ENCODE measurements around the gene NR2C1.
A peak's percentile ranks its signal among the peaks of the same experiment; 100 is the strongest.

The NR2C1 gene

GRCh38 chr12:95072900-95073697 lies at the start of gene NR2C1:
Gene NR2C1 (minus strand): TSS chr12:95073618. CDS start chr12:95067384, 6,234 bp downstream.
- Histone ChIP-seq H3K4me1 (ENCODE audit: insufficient read depth, low read length) (peaks cover 3% of the 10 kb centered on the region; the same call in 1 of the 2 replicates), H3K4me3 (ENCODE audit: low read length) (peak within 1 kb of the TSS; percentile 99), H3K36me3 (ENCODE audit: insufficient read depth, low read depth, low read length) (peaks cover 10% of the 10 kb centered on the region; the same call in 1 of the 2 replicates), H3K27ac (ENCODE audit: low read length) (peak within 1 kb of the TSS; percentile 89), H3K9ac (ENCODE audit: low read depth, low read length) (peak within 1 kb of the TSS; percentile 96), H3K27me3 (ENCODE audit: insufficient read depth, low read length) (no peaks in the 10 kb centered on the region), H3K9me3 (ENCODE audit: insufficient read depth, low read depth, low read length) (no peaks in the 10 kb centered on the region)

GRCh38 chr12:95118788-95119179 lies 45.4 kb upstream of the NR2C1 start:
- Histone ChIP-seq H3K4me1 (ENCODE audit: insufficient read depth, low read length) (peaks cover 19% of the 10 kb centered on the region; the same call in 1 of the 2 replicates), H3K9ac (ENCODE audit: low read depth, low read length) (no peak overlapping the region), H3K36me3 (ENCODE audit: insufficient read depth, low read depth, low read length) (peaks cover 2% of the 10 kb centered on the region; the same call in 1 of the 2 replicates), H3K4me3 (ENCODE audit: low read length) (no peak overlapping the region), H3K27me3 (ENCODE audit: insufficient read depth, low read length) (no peaks in the 10 kb centered on the region), H3K27ac (ENCODE audit: low read length) (no peak overlapping the region), H3K9me3 (ENCODE audit: insufficient read depth, low read depth, low read length) (no peaks in the 10 kb centered on the region)

DNA sequence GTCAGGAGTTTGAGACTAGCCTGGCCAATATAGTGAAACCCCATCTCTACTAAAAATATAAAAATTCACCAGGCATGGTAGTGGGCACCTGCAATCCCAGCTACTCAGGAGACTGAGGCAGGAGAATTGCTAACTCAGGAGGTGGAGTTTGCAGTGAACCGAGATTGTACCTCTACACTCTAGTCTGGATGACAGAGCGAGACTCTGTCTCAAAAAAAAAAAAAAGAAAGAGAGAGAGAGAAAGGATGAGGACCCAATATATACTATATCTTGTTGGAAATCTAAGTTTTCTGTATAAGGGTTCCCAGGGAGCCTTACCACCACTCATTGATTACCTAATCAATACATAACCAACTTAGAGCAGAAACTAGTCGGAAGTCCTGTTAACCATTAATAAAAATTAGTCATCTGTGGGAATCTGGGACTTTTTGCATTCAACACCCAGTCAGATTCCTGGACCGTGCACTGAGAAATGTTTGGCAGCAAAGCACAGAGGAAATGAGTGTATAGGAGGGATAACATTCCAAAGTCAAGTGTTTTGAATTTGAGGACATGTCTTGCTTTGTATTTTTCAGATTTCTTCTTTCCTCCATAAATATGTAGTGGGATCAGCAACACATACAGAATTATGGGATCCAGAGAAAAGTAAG lies 44.8 kb upstream of the NR2C1 start:
- H3K9ac ChIP-seq (ENCODE audit: low read depth, low read length): no peak overlapping the region
- peaks cover 6% of the 10 kb centered on the region; the same call in 1 of the 2 replicates for H3K36me3 ChIP-seq (ENCODE audit: insufficient read depth, low read depth, low read length)
- H3K4me1 ChIP-seq (ENCODE audit: insufficient read depth, low read length): peaks cover 19% of the 10 kb centered on the region; the same call in 1 of the 2 replicates
- H3K9me3 ChIP-seq (ENCODE audit: insufficient read depth, low read depth, low read length): no peaks in the 10 kb centered on the region
- H3K27me3 ChIP-seq (ENCODE audit: insufficient read depth, low read length): no peaks in the 10 kb centered on the region
- H3K27ac ChIP-seq (ENCODE audit: low read length): no peak overlapping the region
- H3K4me3 ChIP-seq (ENCODE audit: low read length): no peak overlapping the region

- Histone ChIP-seq H3K9me3 (ENCODE audit: insufficient read depth, low read depth, low read length) (no peaks in the 10 kb centered on the region), H3K4me1 (ENCODE audit: insufficient read depth, low read length) (peaks cover 19% of the 10 kb centered on the region; the same call in 1 of the 2 replicates), H3K4me3 (ENCODE audit: low read length) (no peak overlapping the region), H3K27me3 (ENCODE audit: insufficient read depth, low read length) (no peaks in the 10 kb centered on the region), H3K27ac (ENCODE audit: low read length) (no peak overlapping the region), H3K9ac (ENCODE audit: low read depth, low read length) (peak overlapping the region; percentile 5; the same call in 1 of the 2 replicates), H3K36me3 (ENCODE audit: insufficient read depth, low read depth, low read length) (peaks cover 15% of the 10 kb centered on the region)
These were observed 43.8 kb upstream of the NR2C1 start for GRCh38 chr12:95117178-95117599.

GRCh38 chr12:95116773-95117172 lies 43.4 kb upstream of the NR2C1 start:
- Histone ChIP-seq H3K27ac (ENCODE audit: low read length) (peak overlapping the region; percentile 43), H3K4me3 (ENCODE audit: low read length) (no peak overlapping the region), H3K9me3 (ENCODE audit: insufficient read depth, low read depth, low read length) (no peaks in the 10 kb centered on the region), H3K9ac (ENCODE audit: low read depth, low read length) (peak overlapping the region; percentile 5; the same call in 1 of the 2 replicates), H3K4me1 (ENCODE audit: insufficient read depth, low read length) (peaks cover 19% of the 10 kb centered on the region; the same call in 1 of the 2 replicates), H3K36me3 (ENCODE audit: insufficient read depth, low read depth, low read length) (peaks cover 16% of the 10 kb centered on the region), H3K27me3 (ENCODE audit: insufficient read depth, low read length) (no peaks in the 10 kb centered on the region)

GRCh38 chr12:95116341-95116740 lies 42.9 kb upstream of the NR2C1 start:
- Histone ChIP-seq H3K4me1 (ENCODE audit: insufficient read depth, low read length) (peaks cover 19% of the 10 kb centered on the region; the same call in 1 of the 2 replicates), H3K27ac (ENCODE audit: low read length) (peak overlapping the region; percentile 43), H3K4me3 (ENCODE audit: low read length) (no peak overlapping the region), H3K9me3 (ENCODE audit: insufficient read depth, low read depth, low read length) (no peaks in the 10 kb centered on the region), H3K27me3 (ENCODE audit: insufficient read depth, low read length) (no peaks in the 10 kb centered on the region), H3K9ac (ENCODE audit: low read depth, low read length) (peak overlapping the region; percentile 5; the same call in 1 of the 2 replicates), H3K36me3 (ENCODE audit: insufficient read depth, low read depth, low read length) (peaks cover 20% of the 10 kb centered on the region)

DNA sequence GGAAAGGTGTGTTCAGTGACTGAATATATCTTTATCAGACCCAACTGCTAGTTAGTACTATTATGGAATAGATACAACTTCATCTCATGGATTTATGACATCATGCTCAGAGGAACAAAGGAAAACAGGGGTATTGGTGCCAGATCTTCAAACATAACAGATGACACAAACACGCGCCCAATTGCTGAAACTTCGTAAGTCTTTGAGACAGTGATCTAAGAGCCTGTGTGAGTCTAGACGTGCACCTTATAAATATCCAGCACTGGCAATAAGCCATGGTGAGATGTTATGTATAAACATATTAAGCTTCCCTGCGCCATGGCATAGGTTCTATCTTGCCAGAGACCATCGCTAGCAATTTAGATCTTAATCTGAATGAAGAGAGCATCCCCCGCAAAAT lies 42.2 kb upstream of the NR2C1 start:
- H3K9me3 ChIP-seq (ENCODE audit: insufficient read depth, low read depth, low read length): no peaks in the 10 kb centered on the region
- H3K36me3 ChIP-seq (ENCODE audit: insufficient read depth, low read depth, low read length): peaks cover 27% of the 10 kb centered on the region
- peaks cover 19% of the 10 kb centered on the region; the same call in 1 of the 2 replicates for H3K4me1 ChIP-seq (ENCODE audit: insufficient read depth, low read length)
- H3K27ac ChIP-seq (ENCODE audit: low read length): no peak overlapping the region
- H3K4me3 ChIP-seq (ENCODE audit: low read length): no peak overlapping the region
- H3K27me3 ChIP-seq (ENCODE audit: insufficient read depth, low read length): no peaks in the 10 kb centered on the region
- H3K9ac ChIP-seq (ENCODE audit: low read depth, low read length): peak overlapping the region; percentile 5

DNA sequence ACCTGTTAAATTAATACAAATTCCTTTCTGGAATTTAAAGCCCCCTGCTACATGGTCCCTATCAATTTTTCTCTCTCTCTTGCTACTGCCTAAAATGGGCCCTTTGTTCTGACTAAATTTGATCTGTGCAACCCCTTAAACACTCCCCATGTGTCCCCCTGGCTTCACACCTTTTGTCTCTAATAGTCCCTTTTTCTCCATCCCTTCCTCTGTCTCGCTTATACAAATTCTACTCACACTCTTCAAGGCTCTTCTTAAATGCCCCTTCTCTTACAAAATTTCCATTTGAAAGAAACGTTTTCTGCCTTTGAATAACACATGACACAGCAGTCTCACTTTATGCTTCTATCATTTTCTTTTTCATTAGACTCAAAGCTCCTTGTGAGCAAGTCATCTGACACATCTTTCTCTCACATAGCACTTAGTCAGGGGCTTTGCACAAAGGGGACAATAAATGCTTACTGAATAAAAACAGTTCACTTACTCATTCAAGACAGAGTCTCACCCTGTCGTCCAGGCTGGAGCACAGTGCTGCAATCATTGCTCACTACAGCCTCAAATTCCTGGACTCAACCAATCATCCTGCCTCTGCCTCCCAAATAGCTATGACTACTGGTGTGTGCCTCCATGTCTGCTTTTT lies 41.5 kb upstream of the NR2C1 start:
- Histone ChIP-seq H3K4me1 (ENCODE audit: insufficient read depth, low read length) (peaks cover 19% of the 10 kb centered on the region; the same call in 1 of the 2 replicates), H3K27me3 (ENCODE audit: insufficient read depth, low read length) (no peaks in the 10 kb centered on the region), H3K4me3 (ENCODE audit: low read length) (no peak overlapping the region), H3K9ac (ENCODE audit: low read depth, low read length) (peak overlapping the region; percentile 16; the same call in 1 of the 2 replicates), H3K9me3 (ENCODE audit: insufficient read depth, low read depth, low read length) (no peaks in the 10 kb centered on the region), H3K27ac (ENCODE audit: low read length) (no peak overlapping the region), H3K36me3 (ENCODE audit: insufficient read depth, low read depth, low read length) (peaks cover 28% of the 10 kb centered on the region)

- no peak overlapping the region for H3K27ac ChIP-seq (ENCODE audit: low read length)
- no peak overlapping the region for H3K9ac ChIP-seq (ENCODE audit: low read depth, low read length)
- peaks cover 83% of the 10 kb centered on the region for H3K36me3 ChIP-seq (ENCODE audit: insufficient read depth, low read depth, low read length)
- no peaks in the 10 kb centered on the region for H3K27me3 ChIP-seq (ENCODE audit: insufficient read depth, low read length)
- no peaks in the 10 kb centered on the region for H3K4me1 ChIP-seq (ENCODE audit: insufficient read depth, low read length)
- H3K4me3 ChIP-seq (ENCODE audit: low read length): no peak overlapping the region
- no peaks in the 10 kb centered on the region for H3K9me3 ChIP-seq (ENCODE audit: insufficient read depth, low read depth, low read length)
These were observed 33.9 kb upstream of the NR2C1 start for GRCh38 chr12:95107362-95107761.

DNA sequence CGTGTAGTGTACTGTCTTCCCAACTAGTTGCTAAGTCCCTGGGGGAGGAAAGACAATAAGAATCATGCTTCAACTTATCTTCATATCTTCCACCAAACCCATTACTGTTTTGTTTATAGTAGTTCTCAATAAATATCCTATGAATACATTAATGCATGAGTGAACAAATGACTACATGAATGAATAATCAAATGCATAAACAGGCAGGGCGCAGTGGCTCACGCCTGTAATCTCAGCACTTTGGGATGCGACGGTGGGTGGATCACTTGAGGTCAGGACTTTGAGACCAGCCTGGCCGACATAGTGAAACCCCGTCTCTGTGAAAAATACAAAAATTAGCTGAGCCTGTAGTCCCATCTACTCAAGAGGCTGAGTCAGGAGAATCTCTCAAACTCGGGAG lies 32.1 kb upstream of the NR2C1 start:
- H3K4me1 ChIP-seq (ENCODE audit: insufficient read depth, low read length): no peaks in the 10 kb centered on the region
- H3K4me3 ChIP-seq (ENCODE audit: low read length): no peak overlapping the region
- no peak overlapping the region for H3K27ac ChIP-seq (ENCODE audit: low read length)
- H3K27me3 ChIP-seq (ENCODE audit: insufficient read depth, low read length): no peaks in the 10 kb centered on the region
- H3K9me3 ChIP-seq (ENCODE audit: insufficient read depth, low read depth, low read length): no peaks in the 10 kb centered on the region
- H3K9ac ChIP-seq (ENCODE audit: low read depth, low read length): no peak overlapping the region
- H3K36me3 ChIP-seq (ENCODE audit: insufficient read depth, low read depth, low read length): peaks cover 74% of the 10 kb centered on the region

- no peaks in the 10 kb centered on the region for H3K27me3 ChIP-seq (ENCODE audit: insufficient read depth, low read length)
- no peaks in the 10 kb centered on the region for H3K4me1 ChIP-seq (ENCODE audit: insufficient read depth, low read length)
- no peaks in the 10 kb centered on the region for H3K9me3 ChIP-seq (ENCODE audit: insufficient read depth, low read depth, low read length)
- H3K27ac ChIP-seq (ENCODE audit: low read length): no peak overlapping the region
- peaks cover 75% of the 10 kb centered on the region for H3K36me3 ChIP-seq (ENCODE audit: insufficient read depth, low read depth, low read length)
- H3K4me3 ChIP-seq (ENCODE audit: low read length): no peak overlapping the region
- no peak overlapping the region for H3K9ac ChIP-seq (ENCODE audit: low read depth, low read length)
These were observed 31.6 kb upstream of the NR2C1 start for GRCh38 chr12:95104919-95105452.

All from iPS-20b (cell line).